GM19463 (cell line): ENCODE results near the gene SYCE3.
"Not testable (repeated sequence)": the region's sequence is repeated elsewhere in the genome, so short reads cannot be mapped to it uniquely, and the experiment has no call there.

ENCODE experiments used
- ATAC-seq: cut with Tn5 transposase; IDR thresholded peaks from one replicate; pipeline ENCODE4 v1.9.1; 2021; ENCODE audit warnings: mild to moderate bottlenecking, moderate library complexity; ENCODE audit not compliant: unreplicated experiment

SYCE3 gene

DNA sequence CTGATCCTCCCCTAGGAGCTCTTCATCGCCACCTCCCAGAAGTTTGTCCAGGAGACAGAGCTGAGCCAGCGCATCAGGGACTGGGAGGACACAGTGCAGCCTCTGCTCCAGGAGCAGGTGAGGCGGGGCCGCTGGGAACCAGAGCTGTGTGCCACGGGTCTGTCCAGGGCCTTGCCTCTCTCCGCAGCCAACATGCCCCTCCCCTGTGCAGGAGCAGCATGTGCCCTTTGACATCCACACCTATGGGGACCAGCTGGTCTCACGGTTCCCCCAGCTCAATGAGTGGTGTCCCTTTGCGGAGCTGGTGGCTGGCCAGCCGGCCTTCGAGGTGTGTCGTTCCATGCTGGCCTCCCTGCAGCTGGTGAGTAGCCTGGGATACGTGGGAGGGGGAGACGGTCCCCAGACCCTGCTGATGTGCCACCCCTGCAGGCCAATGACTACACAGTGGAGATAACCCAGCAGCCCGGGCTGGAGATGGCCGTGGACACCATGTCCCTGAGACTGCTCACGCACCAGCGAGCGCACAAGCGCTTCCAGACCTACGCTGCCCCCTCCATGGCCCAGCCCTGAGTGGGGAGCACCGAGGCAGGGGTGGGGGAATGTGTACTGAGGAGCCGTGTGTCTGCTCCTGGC, 39.8 kb downstream of the SYCE3 start:
- ATAC-seq: no peak

- no peak for ATAC-seq
These were observed 40.4 kb downstream of the SYCE3 start for GRCh38 chr22:50522208-50522805.

GRCh38 chr22:50521710-50522109, 41.0 kb downstream of the SYCE3 start:
- ATAC-seq: no peak

DNA sequence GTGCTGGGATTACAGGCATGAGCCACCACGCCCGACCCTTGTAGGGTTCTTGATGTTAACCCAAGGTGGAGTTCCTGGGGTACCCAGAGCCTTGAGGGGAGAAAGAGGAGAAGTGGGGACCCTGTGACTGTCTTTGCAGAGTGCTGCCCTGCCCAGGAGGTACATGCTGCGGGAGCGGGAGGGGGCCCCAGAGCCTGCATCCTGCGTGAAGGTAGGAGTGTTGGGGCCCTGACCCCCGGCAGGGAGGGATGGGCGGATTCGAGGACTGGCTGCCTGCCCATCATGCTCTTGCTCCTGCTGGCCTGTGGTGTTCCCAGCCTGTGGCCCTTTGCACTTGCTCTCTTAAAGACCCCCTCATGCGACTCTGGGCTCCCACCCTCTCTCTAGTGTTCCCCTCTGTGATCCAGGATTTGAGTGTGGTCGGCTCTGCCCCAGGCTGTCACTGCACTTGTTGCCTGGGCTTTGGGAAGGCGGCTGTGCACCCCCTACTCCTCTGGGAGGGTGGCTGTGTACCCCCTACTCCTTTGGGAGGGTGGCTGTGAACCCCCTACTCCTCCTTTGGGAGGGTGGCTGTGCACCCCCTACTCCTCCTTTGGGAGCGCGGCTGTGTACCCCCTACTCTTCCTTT, 41.8 kb downstream of the SYCE3 start:
- no peak for ATAC-seq

DNA sequence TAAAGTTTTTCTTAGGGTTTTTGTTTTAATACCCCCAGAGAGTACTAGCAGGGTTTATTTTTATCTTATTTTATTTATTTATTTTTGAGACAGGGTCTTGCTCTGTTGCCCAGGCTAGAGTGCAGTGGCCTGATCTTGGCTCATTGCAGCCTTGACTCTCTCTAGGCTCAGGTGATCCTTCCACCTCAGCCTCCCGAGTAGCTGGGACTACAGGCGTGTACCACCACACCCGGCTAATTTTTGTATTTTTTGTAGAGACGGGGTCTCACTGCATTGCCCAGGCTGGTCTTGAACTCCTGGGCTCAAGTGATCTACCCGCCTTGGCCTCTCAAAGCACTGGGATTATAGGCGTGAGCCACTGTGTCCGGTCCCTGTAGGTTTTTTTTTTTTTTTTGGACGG, 42.5 kb downstream of the SYCE3 start:
- not testable (repeated sequence) for ATAC-seq

- no peak for ATAC-seq
These were observed 43.6 kb downstream of the SYCE3 start for GRCh38 chr22:50519151-50519550.

GRCh38 chr22:50518606-50519005, 44.1 kb downstream of the SYCE3 start:
- no peak for ATAC-seq

DNA sequence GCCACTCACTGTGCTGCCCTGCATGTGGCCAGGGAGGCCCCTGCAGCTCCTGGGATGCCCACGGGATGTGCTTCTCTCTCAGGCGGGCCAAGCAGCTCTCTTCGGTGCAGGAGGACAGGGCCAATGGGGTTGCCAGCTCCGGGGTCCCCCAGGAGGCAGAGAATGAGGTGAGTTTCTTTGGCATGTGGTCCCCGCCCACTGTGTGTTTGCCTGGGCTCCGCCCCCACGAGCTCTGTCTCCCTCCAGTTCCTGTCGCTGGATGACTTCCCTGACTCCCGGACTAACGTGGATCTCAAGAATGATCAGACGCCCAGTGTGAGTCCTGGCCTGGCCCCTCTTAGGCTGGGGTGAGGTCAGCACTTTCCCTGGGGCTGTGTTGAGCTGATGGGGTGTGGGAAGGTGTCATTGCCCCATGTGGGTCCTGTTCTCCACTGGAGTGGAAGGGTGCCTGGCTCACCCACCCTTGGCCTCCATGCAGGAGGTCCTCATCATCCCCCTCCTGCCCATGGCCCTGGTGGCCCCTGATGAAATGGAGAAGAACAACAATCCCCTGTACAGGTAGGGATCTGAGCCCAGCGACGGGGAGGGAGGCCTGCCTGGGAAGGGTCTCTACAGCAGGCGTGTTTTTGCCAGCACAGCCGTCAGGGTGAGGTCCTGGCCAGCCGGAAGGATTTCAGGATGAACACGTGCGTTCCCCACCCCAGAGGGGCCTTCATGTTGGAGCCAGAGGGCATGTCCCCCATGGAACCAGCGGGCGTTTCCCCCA, 45.0 kb downstream of the SYCE3 start:
- no peak for ATAC-seq

DNA sequence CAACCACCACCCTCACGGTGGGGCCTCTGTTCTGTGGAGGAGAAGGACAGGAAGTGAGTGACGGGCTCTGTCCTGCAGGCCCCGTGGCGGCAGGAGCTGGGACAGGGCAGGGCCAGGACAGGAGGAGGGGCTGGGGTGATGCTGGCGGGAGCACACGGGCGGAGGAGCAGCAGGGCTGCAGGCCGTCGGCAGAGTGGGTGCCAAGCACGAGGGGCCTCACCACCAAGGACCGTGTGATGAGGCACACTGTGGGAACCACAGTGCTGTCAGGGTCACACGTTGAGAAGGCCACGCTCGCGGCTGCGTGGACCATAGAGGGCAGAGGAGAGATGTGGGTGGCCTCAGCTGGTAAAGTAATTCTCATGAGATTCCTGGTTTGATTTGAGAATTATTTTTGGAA, 45.8 kb downstream of the SYCE3 start:
- no peak for ATAC-seq

DNA sequence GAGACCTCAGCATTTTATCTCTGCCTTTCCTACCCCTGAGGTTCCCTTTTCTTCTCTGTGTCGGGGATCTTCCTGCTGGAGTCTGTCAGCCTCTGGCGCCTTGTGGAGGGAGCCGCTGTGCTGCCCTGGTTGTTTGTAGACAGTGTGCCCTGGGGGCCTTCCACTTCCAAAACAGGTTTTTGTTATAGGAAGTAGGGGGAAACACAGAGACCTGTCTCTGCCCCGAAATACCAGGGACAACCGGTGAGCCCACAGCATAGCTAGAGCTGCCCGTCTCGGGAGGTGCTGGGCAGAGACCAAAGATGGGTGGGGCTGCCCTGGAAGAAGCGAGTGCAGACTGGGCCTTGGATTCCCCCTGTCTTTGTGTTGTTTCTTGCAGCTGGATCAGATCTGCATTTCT, 46.7 kb downstream of the SYCE3 start:
- no peak for ATAC-seq

- no peak for ATAC-seq
These were observed 49.5 kb downstream of the SYCE3 start for GRCh38 chr22:50513175-50513574.

- no peak for ATAC-seq
These were observed 53.8 kb downstream of the SYCE3 start for GRCh38 chr22:50508897-50509296.

DNA sequence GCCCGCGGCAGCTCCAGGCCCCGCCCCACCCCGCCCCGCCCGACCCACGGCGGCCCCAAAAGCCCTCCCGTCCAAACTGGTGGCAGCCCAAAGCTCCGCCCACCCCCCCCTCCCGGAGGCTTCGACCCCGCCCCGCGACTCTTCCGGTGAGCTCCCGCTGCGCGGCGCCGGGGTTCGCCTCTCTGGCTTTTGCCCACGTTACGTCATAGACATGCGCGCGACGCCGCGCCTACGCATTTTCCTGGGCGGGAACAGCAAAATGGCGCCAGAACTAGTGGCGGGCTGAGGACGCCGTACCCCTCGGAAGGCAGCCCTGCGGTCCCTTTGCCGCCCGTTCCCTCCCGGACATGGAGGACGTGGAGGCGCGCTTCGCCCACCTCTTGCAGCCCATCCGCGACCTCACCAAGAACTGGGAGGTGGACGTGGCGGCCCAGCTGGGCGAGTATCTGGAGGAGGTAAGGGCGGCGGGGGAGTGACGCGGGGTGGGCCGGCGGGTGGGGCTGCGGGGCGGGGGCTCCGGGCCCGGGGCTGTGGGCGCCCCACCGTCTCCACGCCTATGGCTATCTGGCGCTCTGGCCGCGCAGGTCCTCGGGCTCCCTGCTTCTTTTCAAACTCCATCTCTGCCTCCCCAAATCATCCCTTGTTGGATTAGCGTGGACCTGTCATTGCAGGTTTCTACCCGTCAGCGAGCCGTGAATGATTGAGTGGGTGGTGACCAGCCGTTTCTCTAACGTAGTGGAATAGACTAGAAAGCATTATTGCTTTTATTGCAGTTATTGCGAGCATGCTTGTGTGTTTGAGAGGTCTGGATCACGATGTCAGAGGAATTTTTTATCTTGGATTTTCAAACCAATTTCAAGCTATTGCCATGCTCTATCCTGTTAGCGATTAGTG, 54.5 kb downstream of the SYCE3 start, which contains the start of gene NCAPH2:
Gene NCAPH2 (plus strand): TSS at position 234 of the 894 bp plus-strand sequence. CDS start 114 bp downstream, at position 348.
- peak; percentile 65 for ATAC-seq

DNA sequence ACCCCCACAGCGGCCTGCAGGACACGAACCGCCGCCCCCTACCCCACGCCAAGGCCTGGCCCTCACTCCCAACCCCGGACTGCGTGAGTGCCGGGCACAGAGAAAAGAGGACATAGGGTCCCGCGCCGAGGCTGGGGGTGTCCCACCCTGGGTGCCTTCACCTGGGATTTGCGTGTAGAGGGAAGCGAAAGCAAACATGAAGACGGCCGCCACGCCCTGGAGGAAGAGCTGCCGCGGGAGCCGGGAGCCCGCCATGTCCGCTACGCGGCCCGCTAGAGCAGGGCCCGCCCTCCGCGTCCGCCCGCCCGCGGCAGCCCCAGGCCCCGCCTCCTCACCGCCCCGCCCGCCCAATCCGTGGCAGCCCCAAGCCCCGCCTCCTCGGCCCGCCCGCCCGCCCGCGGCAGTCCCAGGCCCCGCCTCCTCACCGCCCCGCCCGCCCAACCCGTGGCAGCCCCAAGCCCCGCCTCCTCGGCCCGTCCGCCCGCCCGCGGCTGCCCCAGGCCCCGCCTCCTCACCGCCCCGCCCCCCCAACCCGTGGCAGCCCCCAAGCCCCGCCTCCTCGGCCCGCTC, 55.2 kb downstream of the SYCE3 start, which contains the start of gene LMF2:
Gene LMF2 (minus strand): TSS at position 282 of the 570 bp plus-strand sequence. CDS start 27 bp downstream, at position 255.
- peak; percentile 48 for ATAC-seq

- no peak for ATAC-seq
These were observed 55.9 kb downstream of the SYCE3 start for GRCh38 chr22:50506611-50507420.

- ATAC-seq: no peak
These were observed 56.7 kb downstream of the SYCE3 start for GRCh38 chr22:50505776-50506610.

DNA sequence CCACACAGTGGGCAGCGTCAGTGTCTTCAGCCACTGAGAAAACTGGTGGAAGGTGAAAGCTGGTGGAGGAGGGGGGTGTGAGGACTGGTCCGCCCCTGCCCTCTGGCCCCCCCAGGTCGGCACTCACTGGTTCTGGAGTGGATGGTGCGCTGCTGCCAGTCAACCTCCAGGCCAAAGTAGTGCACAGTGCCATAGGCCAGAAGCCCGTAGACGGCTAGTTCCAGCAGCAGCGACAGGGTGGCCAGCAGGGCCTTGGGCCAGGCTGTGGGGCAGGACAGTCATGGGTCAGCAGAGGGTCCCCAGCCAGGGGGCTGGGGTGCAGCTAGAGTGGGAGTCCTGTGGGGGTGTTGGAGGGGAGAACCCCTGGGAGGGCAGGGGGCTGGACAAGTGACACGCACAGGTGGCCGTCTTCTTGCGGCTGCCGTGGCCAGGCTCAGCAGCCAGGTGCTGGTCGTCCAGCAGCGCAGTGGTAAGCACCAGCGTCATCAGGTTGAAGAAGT, 57.4 kb downstream of the SYCE3 start:
- no peak for ATAC-seq
